SK-N-SH (cell line): ENCODE results near the gene BLVRA.

Experiments used
- EP300 ChIP-seq, 2 experiments: IDR thresholded peaks; 2 replicates each; pipeline versions ENCODE4 v1.4.0 to v1.6.1; 2012; ENCODE audit warnings: borderline replicate concordance in 1 of 2, low read depth in 1 of 2, low read length in 1 of 2
- FOSL2 ChIP-seq: IDR thresholded peaks from 2 replicates; pipeline ENCODE4 v1.4.0; 2012; ENCODE audit warnings: low read depth, mild to moderate bottlenecking, moderate library complexity, borderline replicate concordance
- GABPA ChIP-seq: IDR thresholded peaks from 2 replicates; pipeline ENCODE4 v1.4.0; 2012; ENCODE audit warnings: low read depth, mild to moderate bottlenecking
- GATA2 ChIP-seq: sonication (generic); formaldehyde crosslinking; IDR thresholded peaks from 2 replicates; pipeline ENCODE4 v1.5.0; 2020; ENCODE audit warnings: mild to moderate bottlenecking, missing genetic modification reagents
- JUND ChIP-seq: IDR thresholded peaks from 2 replicates; pipeline ENCODE4 v1.4.0; 2012
- POLR2AphosphoS5 ChIP-seq: IDR thresholded peaks from 2 replicates; pipeline ENCODE4 v1.6.1; 2012; ENCODE audit warnings: low read depth, low read length
- RAD21 ChIP-seq: IDR thresholded peaks from 2 replicates; pipeline ENCODE4 v1.6.1; 2012; ENCODE audit warnings: mild to moderate bottlenecking, low read length
- RCOR1 ChIP-seq: fragments of 150-350 bp; IDR thresholded peaks from 2 replicates; pipeline ENCODE4 v1.6.1; 2017; ENCODE audit warnings: antibody characterized with exemption, low read length
- RXRA ChIP-seq: IDR thresholded peaks from 2 replicates; pipeline ENCODE4 v1.4.0; 2012; ENCODE audit warnings: low read depth, mild to moderate bottlenecking, borderline replicate concordance
- SMC3 ChIP-seq: IDR thresholded peaks from 2 replicates; pipeline ENCODE4 v1.6.1; 2012; ENCODE audit warnings: low read depth, low read length, improper control_type of control experiment
- YY1 ChIP-seq: IDR thresholded peaks from 2 replicates; pipeline ENCODE4 v1.4.0; 2012; ENCODE audit warnings: low read depth, mild to moderate bottlenecking
- TF ChIP-seq, protein P1 (sequence below): fragments of 200-600 bp; sonication (generic); IDR thresholded peaks from 2 replicates; pipeline ENCODE4 v1.6.1; 2017; ENCODE audit warnings: antibody characterized with exemption, mild to moderate bottlenecking, moderate library complexity
- TF ChIP-seq, protein P2 (sequence below): IDR thresholded peaks from 2 replicates; pipeline ENCODE4 v1.6.1; 2012; ENCODE audit warnings: mild to moderate bottlenecking, low read depth, low read length, moderate library complexity
- TF ChIP-seq, protein P3 (sequence below): IDR thresholded peaks from 2 replicates; pipeline ENCODE4; 2012

DNA sequence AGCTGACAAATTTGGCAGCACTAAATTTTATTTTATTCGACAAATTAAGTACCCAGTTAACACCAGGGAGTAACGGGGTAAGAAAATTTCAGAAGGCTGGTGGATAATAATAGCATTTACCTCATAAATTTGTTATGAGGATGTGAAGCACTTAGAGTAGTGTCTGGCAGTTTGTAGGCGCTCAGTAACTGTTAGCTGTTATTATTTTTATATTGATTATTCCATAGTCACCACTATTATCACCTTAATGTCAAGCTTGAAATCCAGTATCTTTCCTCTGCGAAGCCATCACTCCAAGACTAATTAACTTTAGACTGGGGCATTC is 28.6 kb upstream of the BLVRA start:
- TF ChIP-seq FOSL2: no peak
- TF ChIP-seq, protein P1, sequence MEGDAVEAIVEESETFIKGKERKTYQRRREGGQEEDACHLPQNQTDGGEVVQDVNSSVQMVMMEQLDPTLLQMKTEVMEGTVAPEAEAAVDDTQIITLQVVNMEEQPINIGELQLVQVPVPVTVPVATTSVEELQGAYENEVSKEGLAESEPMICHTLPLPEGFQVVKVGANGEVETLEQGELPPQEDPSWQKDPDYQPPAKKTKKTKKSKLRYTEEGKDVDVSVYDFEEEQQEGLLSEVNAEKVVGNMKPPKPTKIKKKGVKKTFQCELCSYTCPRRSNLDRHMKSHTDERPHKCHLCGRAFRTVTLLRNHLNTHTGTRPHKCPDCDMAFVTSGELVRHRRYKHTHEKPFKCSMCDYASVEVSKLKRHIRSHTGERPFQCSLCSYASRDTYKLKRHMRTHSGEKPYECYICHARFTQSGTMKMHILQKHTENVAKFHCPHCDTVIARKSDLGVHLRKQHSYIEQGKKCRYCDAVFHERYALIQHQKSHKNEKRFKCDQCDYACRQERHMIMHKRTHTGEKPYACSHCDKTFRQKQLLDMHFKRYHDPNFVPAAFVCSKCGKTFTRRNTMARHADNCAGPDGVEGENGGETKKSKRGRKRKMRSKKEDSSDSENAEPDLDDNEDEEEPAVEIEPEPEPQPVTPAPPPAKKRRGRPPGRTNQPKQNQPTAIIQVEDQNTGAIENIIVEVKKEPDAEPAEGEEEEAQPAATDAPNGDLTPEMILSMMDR: no peak
- TF ChIP-seq POLR2AphosphoS5: no peak
- TF ChIP-seq RCOR1: no peak
- TF ChIP-seq GABPA: no peak
- TF ChIP-seq EP300 (IDR thresholded peaks at IDR 0.05; ENCODE audit: borderline replicate concordance in 1 of 2, low read depth in 1 of 2, low read length in 1 of 2): no peak
- TF ChIP-seq GATA2 (CRISPR knock-in tag): no peak
- no peak for TF ChIP-seq JUND
- TF ChIP-seq, protein P2, sequence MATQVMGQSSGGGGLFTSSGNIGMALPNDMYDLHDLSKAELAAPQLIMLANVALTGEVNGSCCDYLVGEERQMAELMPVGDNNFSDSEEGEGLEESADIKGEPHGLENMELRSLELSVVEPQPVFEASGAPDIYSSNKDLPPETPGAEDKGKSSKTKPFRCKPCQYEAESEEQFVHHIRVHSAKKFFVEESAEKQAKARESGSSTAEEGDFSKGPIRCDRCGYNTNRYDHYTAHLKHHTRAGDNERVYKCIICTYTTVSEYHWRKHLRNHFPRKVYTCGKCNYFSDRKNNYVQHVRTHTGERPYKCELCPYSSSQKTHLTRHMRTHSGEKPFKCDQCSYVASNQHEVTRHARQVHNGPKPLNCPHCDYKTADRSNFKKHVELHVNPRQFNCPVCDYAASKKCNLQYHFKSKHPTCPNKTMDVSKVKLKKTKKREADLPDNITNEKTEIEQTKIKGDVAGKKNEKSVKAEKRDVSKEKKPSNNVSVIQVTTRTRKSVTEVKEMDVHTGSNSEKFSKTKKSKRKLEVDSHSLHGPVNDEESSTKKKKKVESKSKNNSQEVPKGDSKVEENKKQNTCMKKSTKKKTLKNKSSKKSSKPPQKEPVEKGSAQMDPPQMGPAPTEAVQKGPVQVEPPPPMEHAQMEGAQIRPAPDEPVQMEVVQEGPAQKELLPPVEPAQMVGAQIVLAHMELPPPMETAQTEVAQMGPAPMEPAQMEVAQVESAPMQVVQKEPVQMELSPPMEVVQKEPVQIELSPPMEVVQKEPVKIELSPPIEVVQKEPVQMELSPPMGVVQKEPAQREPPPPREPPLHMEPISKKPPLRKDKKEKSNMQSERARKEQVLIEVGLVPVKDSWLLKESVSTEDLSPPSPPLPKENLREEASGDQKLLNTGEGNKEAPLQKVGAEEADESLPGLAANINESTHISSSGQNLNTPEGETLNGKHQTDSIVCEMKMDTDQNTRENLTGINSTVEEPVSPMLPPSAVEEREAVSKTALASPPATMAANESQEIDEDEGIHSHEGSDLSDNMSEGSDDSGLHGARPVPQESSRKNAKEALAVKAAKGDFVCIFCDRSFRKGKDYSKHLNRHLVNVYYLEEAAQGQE: no peak
- no peak for TF ChIP-seq YY1
- TF ChIP-seq SMC3: no peak
- TF ChIP-seq, protein P3, sequence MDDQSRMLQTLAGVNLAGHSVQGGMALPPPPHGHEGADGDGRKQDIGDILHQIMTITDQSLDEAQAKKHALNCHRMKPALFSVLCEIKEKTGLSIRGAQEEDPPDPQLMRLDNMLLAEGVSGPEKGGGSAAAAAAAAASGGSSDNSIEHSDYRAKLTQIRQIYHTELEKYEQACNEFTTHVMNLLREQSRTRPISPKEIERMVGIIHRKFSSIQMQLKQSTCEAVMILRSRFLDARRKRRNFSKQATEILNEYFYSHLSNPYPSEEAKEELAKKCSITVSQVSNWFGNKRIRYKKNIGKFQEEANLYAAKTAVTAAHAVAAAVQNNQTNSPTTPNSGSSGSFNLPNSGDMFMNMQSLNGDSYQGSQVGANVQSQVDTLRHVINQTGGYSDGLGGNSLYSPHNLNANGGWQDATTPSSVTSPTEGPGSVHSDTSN: no peak
- no peak for TF ChIP-seq RAD21
- no peak for TF ChIP-seq RXRA
